HL-60 (cell line): ENCODE data around the gene COQ6.

Experiments
- DNase-seq, 2 experiments: peaks; one replicate each; pipeline ENCODE4 v3.0.0-alpha.2; 2010 to 2020; ENCODE audit warnings: low read depth in 1 of 2, low spot score in 1 of 2
- H3K27ac ChIP-seq: fragments of 250-450 bp; sonication (Bioruptor Pico); replicated peaks from 2 replicates; pipeline ENCODE4 v1.5.1; 2020; ENCODE audit warnings: mild to moderate bottlenecking, moderate library complexity
- H3K27me3 ChIP-seq: fragments of 250-450 bp; sonication (Bioruptor Pico); 2 replicates; pipeline ENCODE4 v1.5.1; 2021; ENCODE audit warnings: mild to moderate bottlenecking, moderate library complexity; ENCODE audit not compliant: insufficient read depth, poor library complexity, severe bottlenecking
- H3K4me3 ChIP-seq: replicated peaks from 2 replicates; pipeline ENCODE4 v1.5.1; 2011; ENCODE audit warnings: mild to moderate bottlenecking, control low read depth, low read length; ENCODE audit not compliant: insufficient read depth
- GABPA ChIP-seq: IDR thresholded peaks from 2 replicates; pipeline ENCODE4 v1.6.1; 2012; ENCODE audit warnings: low read depth
- POLR2AphosphoS5 ChIP-seq: IDR thresholded peaks from 2 replicates; pipeline ENCODE4 v1.6.1; 2012; ENCODE audit warnings: low read depth
- SPI1 ChIP-seq: IDR thresholded peaks from 2 replicates; pipeline ENCODE4 v1.6.1; 2012; ENCODE audit warnings: low read depth, mild to moderate bottlenecking, borderline replicate concordance
- TF ChIP-seq, protein P1 (sequence below): IDR thresholded peaks from one replicate; pipeline ENCODE4 v1.5.1; 2011; ENCODE audit warnings: low read length, control low read depth, inconsistent platforms; ENCODE audit not compliant: insufficient read depth
- TF ChIP-seq, protein P2 (sequence below): IDR thresholded peaks from 2 replicates; pipeline ENCODE4 v1.6.1; 2012; ENCODE audit warnings: low read depth; ENCODE audit not compliant: insufficient replicate concordance

Gene COQ6

DNA sequence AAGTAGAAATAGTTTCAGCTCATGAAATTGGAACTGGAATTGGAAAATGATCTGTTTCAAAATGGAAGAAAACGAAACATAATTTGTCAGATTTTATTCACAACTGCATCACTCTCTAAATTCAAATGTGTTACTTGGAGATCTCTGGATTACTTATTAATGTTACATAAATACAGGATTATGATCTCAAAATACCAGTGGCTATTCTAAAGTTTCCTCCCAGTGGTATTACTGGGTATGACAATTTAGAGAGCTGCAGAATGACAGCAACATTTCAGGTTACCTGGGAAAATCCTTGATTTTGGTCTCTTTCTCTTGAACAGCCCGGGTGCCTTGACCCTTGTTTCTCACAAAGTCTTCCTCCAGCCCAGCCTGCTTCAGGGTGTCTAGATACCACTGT is 14.4 kb upstream of the COQ6 start:
- no peak overlapping the region for H3K4me3 ChIP-seq
- no peak overlapping the region for H3K27ac ChIP-seq
- no peaks in the 10 kb centered on the region for H3K27me3 ChIP-seq
- no peak for DNase-seq
- TF ChIP-seq POLR2AphosphoS5 (no peak), GABPA (no peak), SPI1 (no peak)
- TF ChIP-seq, protein P1, sequence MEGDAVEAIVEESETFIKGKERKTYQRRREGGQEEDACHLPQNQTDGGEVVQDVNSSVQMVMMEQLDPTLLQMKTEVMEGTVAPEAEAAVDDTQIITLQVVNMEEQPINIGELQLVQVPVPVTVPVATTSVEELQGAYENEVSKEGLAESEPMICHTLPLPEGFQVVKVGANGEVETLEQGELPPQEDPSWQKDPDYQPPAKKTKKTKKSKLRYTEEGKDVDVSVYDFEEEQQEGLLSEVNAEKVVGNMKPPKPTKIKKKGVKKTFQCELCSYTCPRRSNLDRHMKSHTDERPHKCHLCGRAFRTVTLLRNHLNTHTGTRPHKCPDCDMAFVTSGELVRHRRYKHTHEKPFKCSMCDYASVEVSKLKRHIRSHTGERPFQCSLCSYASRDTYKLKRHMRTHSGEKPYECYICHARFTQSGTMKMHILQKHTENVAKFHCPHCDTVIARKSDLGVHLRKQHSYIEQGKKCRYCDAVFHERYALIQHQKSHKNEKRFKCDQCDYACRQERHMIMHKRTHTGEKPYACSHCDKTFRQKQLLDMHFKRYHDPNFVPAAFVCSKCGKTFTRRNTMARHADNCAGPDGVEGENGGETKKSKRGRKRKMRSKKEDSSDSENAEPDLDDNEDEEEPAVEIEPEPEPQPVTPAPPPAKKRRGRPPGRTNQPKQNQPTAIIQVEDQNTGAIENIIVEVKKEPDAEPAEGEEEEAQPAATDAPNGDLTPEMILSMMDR: no peak
- TF ChIP-seq, protein P2, sequence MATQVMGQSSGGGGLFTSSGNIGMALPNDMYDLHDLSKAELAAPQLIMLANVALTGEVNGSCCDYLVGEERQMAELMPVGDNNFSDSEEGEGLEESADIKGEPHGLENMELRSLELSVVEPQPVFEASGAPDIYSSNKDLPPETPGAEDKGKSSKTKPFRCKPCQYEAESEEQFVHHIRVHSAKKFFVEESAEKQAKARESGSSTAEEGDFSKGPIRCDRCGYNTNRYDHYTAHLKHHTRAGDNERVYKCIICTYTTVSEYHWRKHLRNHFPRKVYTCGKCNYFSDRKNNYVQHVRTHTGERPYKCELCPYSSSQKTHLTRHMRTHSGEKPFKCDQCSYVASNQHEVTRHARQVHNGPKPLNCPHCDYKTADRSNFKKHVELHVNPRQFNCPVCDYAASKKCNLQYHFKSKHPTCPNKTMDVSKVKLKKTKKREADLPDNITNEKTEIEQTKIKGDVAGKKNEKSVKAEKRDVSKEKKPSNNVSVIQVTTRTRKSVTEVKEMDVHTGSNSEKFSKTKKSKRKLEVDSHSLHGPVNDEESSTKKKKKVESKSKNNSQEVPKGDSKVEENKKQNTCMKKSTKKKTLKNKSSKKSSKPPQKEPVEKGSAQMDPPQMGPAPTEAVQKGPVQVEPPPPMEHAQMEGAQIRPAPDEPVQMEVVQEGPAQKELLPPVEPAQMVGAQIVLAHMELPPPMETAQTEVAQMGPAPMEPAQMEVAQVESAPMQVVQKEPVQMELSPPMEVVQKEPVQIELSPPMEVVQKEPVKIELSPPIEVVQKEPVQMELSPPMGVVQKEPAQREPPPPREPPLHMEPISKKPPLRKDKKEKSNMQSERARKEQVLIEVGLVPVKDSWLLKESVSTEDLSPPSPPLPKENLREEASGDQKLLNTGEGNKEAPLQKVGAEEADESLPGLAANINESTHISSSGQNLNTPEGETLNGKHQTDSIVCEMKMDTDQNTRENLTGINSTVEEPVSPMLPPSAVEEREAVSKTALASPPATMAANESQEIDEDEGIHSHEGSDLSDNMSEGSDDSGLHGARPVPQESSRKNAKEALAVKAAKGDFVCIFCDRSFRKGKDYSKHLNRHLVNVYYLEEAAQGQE: no peak

DNA sequence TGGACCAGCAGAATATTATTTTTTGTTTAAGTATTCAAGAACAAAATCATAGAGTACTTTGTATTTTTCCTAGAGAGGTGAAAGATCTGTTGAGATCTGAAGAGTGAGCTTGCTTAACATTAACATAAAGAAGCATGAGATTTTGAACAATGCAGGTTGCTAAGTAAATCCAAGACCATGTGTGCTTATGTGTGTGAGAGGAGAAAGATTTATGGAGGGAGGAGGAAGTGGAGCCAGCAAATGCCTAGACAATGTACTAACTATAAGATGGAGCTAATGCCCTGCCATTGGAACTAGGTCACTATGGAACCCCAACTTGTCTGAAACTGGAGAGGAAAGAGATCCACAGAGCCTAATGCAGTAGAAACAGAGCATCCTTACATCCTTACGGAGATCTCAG is 13.6 kb upstream of the COQ6 start:
- TF ChIP-seq GABPA: no peak
- TF ChIP-seq, protein P2: no peak
- TF ChIP-seq, protein P1: no peak
- TF ChIP-seq SPI1: no peak
- TF ChIP-seq POLR2AphosphoS5: no peak
- Histone ChIP-seq H3K27me3 (no peaks in the 10 kb centered on the region), H3K27ac (no peak overlapping the region), H3K4me3 (no peak overlapping the region)
- DNase-seq: no peak

DNA sequence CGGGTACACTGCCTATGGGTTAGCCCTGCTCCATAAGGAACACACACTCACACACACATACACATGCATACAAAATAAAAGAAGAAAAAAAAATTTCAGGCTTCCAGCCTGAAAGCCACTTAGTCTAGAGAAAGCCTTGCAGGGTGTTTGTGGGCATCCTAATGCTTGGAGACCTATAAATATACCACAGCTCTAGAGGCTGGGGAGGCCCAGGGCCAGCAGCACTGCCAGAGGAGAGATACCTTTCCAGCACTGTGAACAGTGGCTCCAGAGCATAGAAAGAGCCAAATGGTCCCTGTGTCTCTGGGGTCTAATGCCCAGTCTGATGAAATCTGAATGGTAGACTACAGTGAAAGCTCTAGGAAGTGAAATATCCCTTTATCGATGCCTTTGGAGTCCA is 13.1 kb upstream of the COQ6 start:
- TF ChIP-seq, protein P1: no peak
- TF ChIP-seq, protein P2: no peak
- TF ChIP-seq GABPA (no peak), SPI1 (no peak), POLR2AphosphoS5 (no peak)
- H3K27me3 ChIP-seq: no peaks in the 10 kb centered on the region
- H3K27ac ChIP-seq: no peak overlapping the region
- no peak overlapping the region for H3K4me3 ChIP-seq
- no peak for DNase-seq
